Breast epithelium (tissue), 4 donors: ENCODE data around the gene CLDN34. TPM values are rescaled to one million over a fixed set of nuclear protein-coding genes. Genes with fewer than 3 reads are reported as not detected.

Experiments used
- DNase-seq, 2 donors: peaks; one replicate each; pipeline ENCODE4 v3.0.0-alpha.2; 2019; ENCODE audit warnings: low spot score in 2 of 2
- H3K27ac ChIP-seq, 2 donors: fragments of 200-600 bp; sonication (generic) in 1 of 2; one replicate each; pipeline ENCODE4 v1.5.1; 2016 to 2019; ENCODE audit warnings: mild to moderate bottlenecking in 1 of 2
- H3K27me3 ChIP-seq, 2 donors: fragments of 200-600 bp; sonication (generic) in 1 of 2; one replicate each; pipeline versions ENCODE4 v1.5.1 to v1.6.0; 2017 to 2019; ENCODE audit warnings: control low read depth in 1 of 2, mild to moderate bottlenecking in 1 of 2
- H3K36me3 ChIP-seq: fragments of 200-600 bp; one replicate; pipeline ENCODE4 v1.5.1; 2019
- H3K4me1 ChIP-seq, 2 donors: fragments of 200-600 bp; sonication (generic); one replicate each; pipeline ENCODE4 v1.5.1; 2016 to 2019; ENCODE audit warnings: control low read depth in 1 of 2
- H3K4me3 ChIP-seq, 3 donors: fragments of 200-600 bp; sonication (generic); 1 replicate in 2 of 3; 2 replicates in 1 of 3; pipeline ENCODE4 v1.5.1; 2016 to 2019; ENCODE audit warnings: mild to moderate bottlenecking in 3 of 3, moderate library complexity in 2 of 3
- H3K9me3 ChIP-seq, 2 donors: fragments of 200-600 bp; sonication (generic) in 1 of 2; one replicate each; pipeline ENCODE4 v1.5.1; 2016 to 2019; ENCODE audit warnings: control low read depth in 1 of 2
- CTCF ChIP-seq, 3 donors: fragments of 450-650 bp; IDR thresholded peaks; one replicate each; pipeline ENCODE4 v1.5.1; 2016 to 2017; ENCODE audit warnings: antibody characterized with exemption in 3 of 3, mild to moderate bottlenecking in 3 of 3, moderate library complexity in 3 of 3
- POLR2A ChIP-seq: fragments of 450-650 bp; IDR thresholded peaks from one replicate; pipeline ENCODE4 v1.6.1; 2016; ENCODE audit warnings: antibody characterized with exemption, mild to moderate bottlenecking, moderate library complexity
- POLR2AphosphoS5 ChIP-seq, 3 donors: sonication (generic); formaldehyde crosslinking; IDR thresholded peaks; one replicate each; pipeline ENCODE4 v1.6.1; 2017; ENCODE audit warnings: antibody characterized with exemption in 3 of 3
- intact Hi-C: fragments of 100-400 bp; cut with DNase I; formaldehyde crosslinking; loops from one replicate; pipeline ENCODE4 v1.15.1; 2023; ENCODE audit warnings: low total_unique reads
- total RNA-seq, 3 donors: library from RNA; depleted of rRNA; stranded (reverse); fragments of >200 nt; gene quantifications; one replicate each; pipeline ENCODE4 v1.1.0, GENCODE V29; 2016

The CLDN34 gene
- total RNA-seq, 3 donors from 2014 or later: 0.98 TPM; not detected in 2

DNA sequence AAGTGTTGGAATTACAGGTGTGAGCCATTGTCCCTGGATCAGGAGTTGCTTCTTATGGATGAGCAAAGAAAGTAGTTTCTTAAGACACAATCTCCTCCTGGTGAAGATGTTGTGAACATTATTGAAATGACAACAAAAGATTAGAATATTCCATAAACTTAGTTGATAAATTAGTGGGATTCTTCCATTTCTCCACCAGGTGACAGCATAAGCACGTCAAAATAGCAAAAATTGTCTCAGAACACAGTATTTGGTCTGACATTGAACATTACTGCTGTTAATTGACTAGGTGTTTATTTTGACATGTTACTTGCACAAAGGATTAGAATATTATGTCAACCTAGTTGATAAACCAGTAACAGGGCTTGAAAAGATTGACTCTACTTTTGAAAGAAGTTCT is 21.6 kb downstream of the CLDN34 start:
- Histone ChIP-seq H3K36me3 (no peaks in the 10 kb centered on the region), H3K27me3 (peaks cover 0 to 6% of the 10 kb centered on the region in 2 donors), H3K9me3 (no peaks in the 10 kb centered on the region), H3K4me1 (no peaks in the 10 kb centered on the region), H3K27ac (no peak overlapping the region), H3K4me3 (no peak overlapping the region)
- TF ChIP-seq CTCF (IDR thresholded peaks at IDR 0.05) (peak in 2 of 3 donors; percentile 30 to 40), POLR2A (no peak), POLR2AphosphoS5 (IDR thresholded peaks at IDR 0.05) (no peak)
- no peak for DNase-seq
- intact Hi-C loops: no loop called here

- no peaks in the 10 kb centered on the region for H3K9me3 ChIP-seq
- no peaks in the 10 kb centered on the region for H3K36me3 ChIP-seq
- no peak overlapping the region for H3K4me3 ChIP-seq
- intact Hi-C loops: no loop called here
- no peak for DNase-seq
- no peak overlapping the region for H3K27ac ChIP-seq
- TF ChIP-seq POLR2AphosphoS5 (IDR thresholded peaks at IDR 0.05) (no peak), CTCF (IDR thresholded peaks at IDR 0.05) (no peak), POLR2A (no peak)
- peaks cover 0 to 9% of the 10 kb centered on the region in 2 donors for H3K27me3 ChIP-seq
- H3K4me1 ChIP-seq: no peaks in the 10 kb centered on the region
These were observed 24.9 kb downstream of the CLDN34 start for GRCh38 chrX:9992061-9992460.

- no peak for DNase-seq
- Histone ChIP-seq H3K27ac (no peak overlapping the region), H3K27me3 (peaks cover 0 to 10% of the 10 kb centered on the region in 2 donors), H3K36me3 (no peaks in the 10 kb centered on the region), H3K4me1 (no peaks in the 10 kb centered on the region), H3K9me3 (no peaks in the 10 kb centered on the region), H3K4me3 (no peak overlapping the region)
- intact Hi-C loops: no loop called here
- TF ChIP-seq POLR2AphosphoS5 (IDR thresholded peaks at IDR 0.05) (no peak), POLR2A (no peak), CTCF (IDR thresholded peaks at IDR 0.05) (no peak)
These were observed 25.6 kb downstream of the CLDN34 start for GRCh38 chrX:9992724-9993123.

- TF ChIP-seq CTCF (IDR thresholded peaks at IDR 0.05) (peak; percentile 94 to 98 (median 97)), POLR2A (no peak), POLR2AphosphoS5 (IDR thresholded peaks at IDR 0.05) (peak; percentile 76 to 81 (median 79))
- H3K27ac ChIP-seq: no peak overlapping the region
- intact Hi-C loops: loop anchor here (5.0 kb wide), 1 partner anchor 121 kb away; no protein-coding TSS in a partner anchor
- H3K4me1 ChIP-seq: no peaks in the 10 kb centered on the region
- peaks cover 0 to 10% of the 10 kb centered on the region in 2 donors for H3K27me3 ChIP-seq
- no peaks in the 10 kb centered on the region for H3K36me3 ChIP-seq
- no peak overlapping the region for H3K4me3 ChIP-seq
- DNase-seq: peak; percentile 70 to 84
- no peaks in the 10 kb centered on the region for H3K9me3 ChIP-seq
These were observed 28.7 kb downstream of the CLDN34 start for GRCh38 chrX:9995855-9996339.

- DNase-seq: no peak
- Histone ChIP-seq H3K4me3 (no peak overlapping the region), H3K27me3 (peaks cover 0 to 10% of the 10 kb centered on the region in 2 donors), H3K36me3 (no peaks in the 10 kb centered on the region), H3K27ac (no peak overlapping the region), H3K9me3 (no peaks in the 10 kb centered on the region), H3K4me1 (no peaks in the 10 kb centered on the region)
- TF ChIP-seq POLR2AphosphoS5 (IDR thresholded peaks at IDR 0.05) (no peak), POLR2A (no peak), CTCF (IDR thresholded peaks at IDR 0.05) (no peak)
- intact Hi-C loops: loop anchor here (5.0 kb wide), 1 partner anchor 120 kb away; no protein-coding TSS in a partner anchor
These were observed 29.9 kb downstream of the CLDN34 start for GRCh38 chrX:9997041-9997440.
